HepG2 (cell line): ENCODE results near the gene SCGB1C1. TPM values are rescaled to one million over a fixed set of nuclear protein-coding genes. Genes with fewer than 3 reads are reported as not detected.

Source experiments
- ATAC-seq: fragments of 200-7000 bp; cut with Tn5 transposase; 3 replicates; pipeline ENCODE4 v1.9.1; 2020; ENCODE audit warnings: mild to moderate bottlenecking, moderate library complexity
- BruUV-seq: library from RNA; stranded (reverse); fragments of 400-500 nt; replicated peaks from 2 replicates; lab custom pipeline; 2021; lab: Mats Ljungman, UMichigan
- CTCF ChIA-PET: fragments of 300-600 bp; formaldehyde crosslinking; extraction: SDS; loops from one replicate; lab custom pipeline; 2021; ENCODE audit warnings: low total read pairs, inconsistent platforms, low intra/inter-chr PET ratio; lab: Yijun Ruan, JAX
- POLR2A ChIA-PET: fragments of 350-600 bp; sonication (Branson Sonifier 250); formaldehyde crosslinking; loops from one replicate; lab custom pipeline; 2020; ENCODE audit warnings: antibody characterized with exemption, inconsistent platforms; lab: Yijun Ruan, JAX
- DNase-seq: peaks from one replicate; pipeline ENCODE4 v3.0.0-alpha.2; 2015; ENCODE audit warnings: low spot score
- FAIRE-seq: peaks from 3 replicates; lab custom pipeline; 2011; peaks lifted over from hg19 to GRCh38; lab: Jason Lieb, UNC
- H2AFZ ChIP-seq: one replicate; pipeline ENCODE4 v1.6.1; 2011; ENCODE audit warnings: low read length, inconsistent platforms
- H3K27ac ChIP-seq: fragments of 300-600 bp; 3 replicates; pipeline ENCODE4 v1.8.0; 2011; ENCODE audit warnings: mixed run types, mild to moderate bottlenecking, mixed read lengths, low read length, inconsistent platforms; ENCODE audit not compliant: insufficient read depth; ENCODE audit errors: extremely low read length
- H3K27me3 ChIP-seq, 2 experiments: fragments of 200-600 bp in 1 of 2; 2 replicates in 1 of 2; 3 replicates in 1 of 2; pipeline versions ENCODE4 v1.6.0 to v1.8.0; 2011; ENCODE audit warnings: low read length in 2 of 2, mild to moderate bottlenecking in 2 of 2, moderate library complexity in 2 of 2, inconsistent platforms in 1 of 2; ENCODE audit not compliant: insufficient read depth in 2 of 2, control insufficient read depth in 1 of 2
- H3K36me3 ChIP-seq, 2 experiments: fragments of 200-600 bp in 1 of 2; replicated peaks in 1 of 2; 2 replicates in 1 of 2; 3 replicates in 1 of 2; pipeline versions ENCODE4 v1.5.1 to v1.8.0; 2011; ENCODE audit warnings: low read length in 2 of 2, inconsistent platforms in 1 of 2; ENCODE audit not compliant: insufficient read depth in 2 of 2, control insufficient read depth in 1 of 2
- H3K4me1 ChIP-seq: 2 replicates; pipeline ENCODE4 v1.5.1; 2012; ENCODE audit warnings: low read length, inconsistent platforms; ENCODE audit not compliant: insufficient read depth
- H3K4me2 ChIP-seq: 2 replicates; pipeline ENCODE4 v1.6.0; 2011; ENCODE audit warnings: low read depth, low read length, inconsistent platforms
- H3K4me3 ChIP-seq, 3 experiments: fragments of 200-600 bp in 1 of 3; sonication (generic), shearing (Covaris generic) in 1 of 3; replicated peaks in 1 of 3; 2 replicates each; pipeline ENCODE4 v1.5.1; 2011 to 2016; ENCODE audit warnings: low read length in 3 of 3, inconsistent platforms in 2 of 3, low read depth in 2 of 3, mild to moderate bottlenecking in 2 of 3, control low read depth in 1 of 3, mixed read lengths in 1 of 3; ENCODE audit not compliant: insufficient read depth in 1 of 3
- H3K79me2 ChIP-seq: one replicate; pipeline ENCODE4 v1.6.1; 2011; ENCODE audit warnings: low read length, inconsistent platforms; ENCODE audit not compliant: insufficient read depth
- H3K9ac ChIP-seq: 2 replicates; pipeline ENCODE4 v1.6.0; 2011; ENCODE audit warnings: mild to moderate bottlenecking, low read depth, low read length, inconsistent platforms; ENCODE audit not compliant: insufficient read depth
- H3K9me3 ChIP-seq: 2 replicates; pipeline ENCODE4 v1.5.1; 2012; ENCODE audit warnings: mild to moderate bottlenecking, low read length
- H4K20me1 ChIP-seq: 2 replicates; pipeline ENCODE4 v1.6.0; 2011; ENCODE audit warnings: inconsistent platforms, mild to moderate bottlenecking, low read length, moderate library complexity; ENCODE audit not compliant: insufficient read depth
- NFYB ChIP-seq: sonication (generic); formaldehyde crosslinking; IDR thresholded peaks from 2 replicates; pipeline ENCODE4 v1.4.0; 2020; ENCODE audit warnings: missing genetic modification reagents
- NR2F2 ChIP-seq: IDR thresholded peaks from 2 replicates; pipeline ENCODE4 v1.6.1; 2012; ENCODE audit warnings: low read depth, inconsistent platforms, borderline replicate concordance
- POLR2A ChIP-seq, 2 experiments: IDR thresholded peaks; 2 replicates each; pipeline ENCODE4 v1.6.1; 2011; ENCODE audit warnings: low read depth in 2 of 2, low read length in 2 of 2, mild to moderate bottlenecking in 1 of 2, moderate library complexity in 1 of 2; ENCODE audit not compliant: insufficient read depth in 1 of 2
- RARG ChIP-seq: sonication (generic); formaldehyde crosslinking; IDR thresholded peaks from 2 replicates; pipeline ENCODE4 v1.4.0; 2020; ENCODE audit warnings: low read depth, mild to moderate bottlenecking, missing genetic modification reagents
- RBM22 ChIP-seq: fragments of 200-400 bp; formaldehyde crosslinking; optimal IDR thresholded peaks from 2 replicates; pipeline ENCODE3; 2017; ENCODE audit warnings: mild to moderate bottlenecking, low read length, moderate library complexity
- ZNF18 ChIP-seq: sonication (generic); formaldehyde crosslinking; IDR thresholded peaks from 2 replicates; pipeline ENCODE4 v1.8.0; 2022; ENCODE audit warnings: mild to moderate bottlenecking, missing genetic modification reagents; ENCODE audit not compliant: insufficient replicate concordance
- ZNF180 ChIP-seq: sonication (generic); formaldehyde crosslinking; IDR thresholded peaks from 2 replicates; pipeline ENCODE4 v1.4.0; 2020; ENCODE audit warnings: low read depth, missing genetic modification reagents, borderline replicate concordance
- ZNF792 ChIP-seq: IDR thresholded peaks from 2 replicates; pipeline ENCODE4 v1.6.1; 2016
- WGBS: methylation state at CpG from one replicate; pipeline ENCODE4 v1.1.6; 2017; ENCODE audit warnings: low lambda C conversion rate; 5-methylcytosine and 5-hydroxymethylcytosine counted together
- in situ Hi-C: cut with HindIII; loops from 2 replicates; pipeline ENCODE4 v1.10.0; 2017; ENCODE audit warnings: low pct_unique_long_range_greater_than_20kb; ENCODE audit not compliant: extremely low pct_ligation_motif_present
- intact Hi-C: fragments of 100-400 bp; cut with micrococcal nuclease; formaldehyde crosslinking; loops from one replicate; pipeline ENCODE4 v1.10.0; 2022; ENCODE audit not compliant: unreplicated experiment
- polyA plus RNA-seq, 8 experiments: library from polyadenylated mRNA; depleted of rRNA in 3 of 8; stranded (reverse) in 7 of 8; unstranded in 1 of 8; fragments of >200 nt; fragmentation: Illumina TruSeq in 4 of 8; extraction: Trizol in 4 of 8; gene quantifications; 2 replicates each; pipeline versions ENCODE4 v1.2.1 to v1.2.3, GENCODE V29; 2011 to 2016; ENCODE audit warnings: low read depth in 4 of 8, missing spikeins in 1 of 8, mixed read lengths in 1 of 8; ENCODE audit not compliant: insufficient read depth in 1 of 8
- total RNA-seq, 5 experiments: library from RNA; depleted of rRNA; stranded (reverse); fragments of >200 nt; fragmentation: Illumina TruSeq; extraction: Trizol; gene quantifications; 2 replicates each; pipeline ENCODE4 v1.2.3, GENCODE V29; 2016; ENCODE audit warnings: low read depth in 1 of 5
- TF ChIP-seq, protein P1 (sequence below): sonication (generic); formaldehyde crosslinking; IDR thresholded peaks from 2 replicates; pipeline ENCODE4 v1.9.0; 2022; ENCODE audit warnings: low read depth, missing genetic modification reagents
- TF ChIP-seq, protein P2 (sequence below): sonication (generic); formaldehyde crosslinking; IDR thresholded peaks from 2 replicates; pipeline ENCODE4 v1.9.0; 2021; ENCODE audit warnings: missing genetic modification reagents, mild to moderate bottlenecking, borderline replicate concordance

Gene SCGB1C1
- total and polyA plus RNA-seq, 2 of the 13 experiments (the other 11 are each of a cell fraction or from before 2014, with no cell fraction given) = not detected

GRCh38 chr11:213111-213510, 20.2 kb downstream of the SCGB1C1 start (continued):
- no peak for TF ChIP-seq ZNF18 (CRISPR knock-in tag)
- TF ChIP-seq RARG = no peak
- TF ChIP-seq RBM22 = no peak
- no peak for TF ChIP-seq ZNF792 (CRISPR knock-in tag)
- no peak for TF ChIP-seq ZNF180 (CRISPR knock-in tag)
- TF ChIP-seq, protein P1, sequence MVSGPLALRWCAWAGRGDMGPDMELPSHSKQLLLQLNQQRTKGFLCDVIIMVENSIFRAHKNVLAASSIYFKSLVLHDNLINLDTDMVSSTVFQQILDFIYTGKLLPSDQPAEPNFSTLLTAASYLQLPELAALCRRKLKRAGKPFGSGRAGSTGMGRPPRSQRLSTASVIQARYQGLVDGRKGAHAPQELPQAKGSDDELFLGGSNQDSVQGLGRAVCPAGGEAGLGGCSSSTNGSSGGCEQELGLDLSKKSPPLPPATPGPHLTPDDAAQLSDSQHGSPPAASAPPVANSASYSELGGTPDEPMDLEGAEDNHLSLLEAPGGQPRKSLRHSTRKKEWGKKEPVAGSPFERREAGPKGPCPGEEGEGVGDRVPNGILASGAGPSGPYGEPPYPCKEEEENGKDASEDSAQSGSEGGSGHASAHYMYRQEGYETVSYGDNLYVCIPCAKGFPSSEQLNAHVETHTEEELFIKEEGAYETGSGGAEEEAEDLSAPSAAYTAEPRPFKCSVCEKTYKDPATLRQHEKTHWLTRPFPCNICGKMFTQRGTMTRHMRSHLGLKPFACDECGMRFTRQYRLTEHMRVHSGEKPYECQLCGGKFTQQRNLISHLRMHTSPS = no peak
- TF ChIP-seq, protein P2, sequence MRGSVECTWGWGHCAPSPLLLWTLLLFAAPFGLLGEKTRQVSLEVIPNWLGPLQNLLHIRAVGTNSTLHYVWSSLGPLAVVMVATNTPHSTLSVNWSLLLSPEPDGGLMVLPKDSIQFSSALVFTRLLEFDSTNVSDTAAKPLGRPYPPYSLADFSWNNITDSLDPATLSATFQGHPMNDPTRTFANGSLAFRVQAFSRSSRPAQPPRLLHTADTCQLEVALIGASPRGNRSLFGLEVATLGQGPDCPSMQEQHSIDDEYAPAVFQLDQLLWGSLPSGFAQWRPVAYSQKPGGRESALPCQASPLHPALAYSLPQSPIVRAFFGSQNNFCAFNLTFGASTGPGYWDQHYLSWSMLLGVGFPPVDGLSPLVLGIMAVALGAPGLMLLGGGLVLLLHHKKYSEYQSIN = no peak
- no peak for TF ChIP-seq NFYB (CRISPR knock-in tag)

GRCh38 chr11:214083-214482, 21.2 kb downstream of the SCGB1C1 start:
- no peak for DNase-seq
- Histone ChIP-seq H4K20me1 (no peaks in the 10 kb centered on the region; the same call in 1 of the 2 replicates), H3K4me1 (peaks cover 41% of the 10 kb centered on the region), H3K79me2 (peaks cover 19% of the 10 kb centered on the region), H2AFZ (no peak overlapping the region), H3K9me3 (no peaks in the 10 kb centered on the region), H3K4me3 (no peak overlapping the region), H3K27ac (no peak overlapping the region), H3K36me3 (peaks cover 36 to 64% of the 10 kb centered on the region in 2 experiments), H3K9ac (no peak overlapping the region), H3K27me3 (no peaks in the 10 kb centered on the region), H3K4me2 (no peak overlapping the region)
- POLR2A ChIA-PET = no interaction called here
- intact Hi-C loops (no loop called here), in situ Hi-C loops (no loop called here)
- no peak for ATAC-seq
- CTCF ChIA-PET = no interaction called here
- no TSS peak for BruUV-seq
- WGBS = 100% methylated on average over 2 of the region's 7 CpGs
- TF ChIP-seq NR2F2 = no peak
- TF ChIP-seq POLR2A (IDR thresholded peaks at IDR 0.05; ENCODE audit: insufficient read depth in 1 of 2, low read depth in 2 of 2, low read length in 2 of 2) = peak in 1 of 2 experiments; percentile 27; a peak in 1 of 4 replicates
- no peak for FAIRE-seq
